Heart left ventricle (tissue), 13 donors: ENCODE results near the gene DUSP22.

ENCODE experiments used
- CTCF ChIP-seq, 12 donors: fragments of 200-600 bp; sonication (generic) in 4 of 12; IDR thresholded peaks; one replicate each; pipeline versions ENCODE4 v1.5.0 to v1.8.0; 2018 to 2022; ENCODE audit warnings: antibody characterized with exemption in 12 of 12, mild to moderate bottlenecking in 5 of 12
- POLR2A ChIP-seq, 2 donors: fragments of 450-650 bp; IDR thresholded peaks; one replicate each; pipeline ENCODE4 v1.6.1; 2017; ENCODE audit warnings: antibody characterized with exemption in 2 of 2, mild to moderate bottlenecking in 2 of 2, moderate library complexity in 2 of 2
- donor health status: ischemic (EF 13 %, LVEDD 7.1; RV severe dilation, severe dysfunction).
- donor health status: DM: no; HTN: yes; CAD: no.
- donor health status: DM: no; HTN: no; CAD: no.
- donor health status: ischemic (EF 25% LVEDD 6.9; RV normal size, moderate dysfunction).
- donor health status: ischemic (EF 25% LVEDD 5.7; RV mildly dilated, moderate dysfunction).
- donor health status: ischemic (EF 35%, LVEDD 5.7; RV mildly dilated, moderate dysfunction).
- donor health status: nonischemic (EF 11% LVEDD 7.7; RV severe dilation, severe dysfunction).
- donor health status: DM: yes; HTN: yes; CAD: no.
- donor health status: PGD.
- donor health status: ischemic (EF 29% LVEDD 5.4; RV normal size, mild dysfunction).
- donor health status: nonischemic (EF 23%, LVEDD 6.1; RV moderate dilation, normal function).

- TF ChIP-seq CTCF (IDR thresholded peaks at IDR 0.05) (no peak), POLR2A (IDR thresholded peaks at IDR 0.05) (no peak)
Measured at GRCh38 chr6:294656-295565, 2.6 kb downstream of the DUSP22 start.
